A673 (cell line): ENCODE data around the gene CTDNEP1. TPM values are rescaled to one million over a fixed set of nuclear protein-coding genes. Genes with fewer than 3 reads are reported as not detected.

Experiments
- BruUV-seq: library from RNA; stranded (reverse); fragments of 400-500 nt; replicated peaks from 2 replicates; lab custom pipeline; 2021; lab: Mats Ljungman, UMichigan
- CTCF ChIA-PET: fragments of 300-600 bp; sonication (Branson Sonifier 250); formaldehyde crosslinking; loops from one replicate; lab custom pipeline; 2022; ENCODE audit warnings: antibody characterized with exemption; lab: Charles Lee
- POLR2A ChIA-PET: fragments of 300-600 bp; sonication (Branson Sonifier 250); formaldehyde crosslinking; loops from one replicate; lab custom pipeline; 2022; ENCODE audit warnings: antibody characterized with exemption; ENCODE audit not compliant: low non-redundant PET; lab: Charles Lee
- DNase-seq: peaks from one replicate; pipeline ENCODE4 v3.0.0-alpha.2; 2015; ENCODE audit warnings: low spot score
- H3K27ac ChIP-seq: fragments of 200-600 bp; sonication (generic); 2 replicates; pipeline ENCODE4 v1.5.1; 2016; ENCODE audit warnings: mixed run types, low read depth, mild to moderate bottlenecking, mixed read lengths, antibody characterized with exemption, low read length; ENCODE audit not compliant: poor library complexity, severe bottlenecking
- H3K27me3 ChIP-seq: fragments of 200-600 bp; sonication (generic); replicated peaks from 2 replicates; pipeline ENCODE4 v1.6.1; 2017; ENCODE audit warnings: mixed run types, low read depth, mild to moderate bottlenecking, mixed read lengths, antibody characterized with exemption, low read length; ENCODE audit not compliant: insufficient read depth, poor library complexity
- H3K36me3 ChIP-seq: fragments of 200-600 bp; sonication (generic); 2 replicates; pipeline ENCODE4 v1.6.1; 2016; ENCODE audit warnings: mixed run types, mild to moderate bottlenecking, mixed read lengths, antibody characterized with exemption, low read length; ENCODE audit not compliant: insufficient read depth, poor library complexity, severe bottlenecking
- H3K4me1 ChIP-seq: fragments of 200-600 bp; sonication (generic); 2 replicates; pipeline ENCODE4 v1.6.1; 2017; ENCODE audit warnings: mixed run types, mild to moderate bottlenecking, mixed read lengths, antibody characterized with exemption, low read length; ENCODE audit not compliant: insufficient read depth, poor library complexity, severe bottlenecking
- H3K4me3 ChIP-seq: fragments of 200-600 bp; sonication (generic); 2 replicates; pipeline ENCODE4 v1.5.1; 2016; ENCODE audit warnings: low read depth, mixed run types, mild to moderate bottlenecking, mixed read lengths, low read length; ENCODE audit not compliant: poor library complexity, severe bottlenecking
- H3K9me3 ChIP-seq: fragments of 200-600 bp; sonication (generic); 2 replicates; pipeline ENCODE4 v1.6.1; 2016; ENCODE audit warnings: mixed run types, low read depth, mild to moderate bottlenecking, mixed read lengths, antibody characterized with exemption, low read length; ENCODE audit not compliant: poor library complexity, severe bottlenecking
- EZH2 ChIP-seq: fragments of 200-600 bp; sonication (generic); IDR thresholded peaks from 2 replicates; pipeline ENCODE4 v1.6.1; 2017; ENCODE audit warnings: borderline replicate concordance, low read depth, mild to moderate bottlenecking, mixed read lengths, antibody characterized with exemption, low read length; ENCODE audit not compliant: poor library complexity, severe bottlenecking
- intact Hi-C: fragments of 100-400 bp; cut with micrococcal nuclease; formaldehyde crosslinking; loops from one replicate; pipeline ENCODE4 v1.10.0; 2022; ENCODE audit not compliant: unreplicated experiment
- microRNA-seq: library from miRNA; unstranded; fragments of <30 nt; microRNA quantifications from one replicate; pipeline ENCODE4 v1.2.0, GENCODE V29; 2021
- total RNA-seq: library from RNA; stranded (reverse); gene quantifications from 2 replicates; pipeline ENCODE4 v1.2.3, GENCODE V29; 2021
- TF ChIP-seq, protein P1 (sequence below): fragments of 300-800, 200-600 bp; sonication (generic); conservative IDR thresholded peaks from 2 replicates; pipeline ENCODE4 v1.5.1; 2017; ENCODE audit warnings: low read depth, mild to moderate bottlenecking, antibody characterized with exemption, low read length, moderate library complexity, mixed read lengths

Gene CTDNEP1
- total RNA-seq, 1 experiment from 2014 or later, result 175 TPM

DNA sequence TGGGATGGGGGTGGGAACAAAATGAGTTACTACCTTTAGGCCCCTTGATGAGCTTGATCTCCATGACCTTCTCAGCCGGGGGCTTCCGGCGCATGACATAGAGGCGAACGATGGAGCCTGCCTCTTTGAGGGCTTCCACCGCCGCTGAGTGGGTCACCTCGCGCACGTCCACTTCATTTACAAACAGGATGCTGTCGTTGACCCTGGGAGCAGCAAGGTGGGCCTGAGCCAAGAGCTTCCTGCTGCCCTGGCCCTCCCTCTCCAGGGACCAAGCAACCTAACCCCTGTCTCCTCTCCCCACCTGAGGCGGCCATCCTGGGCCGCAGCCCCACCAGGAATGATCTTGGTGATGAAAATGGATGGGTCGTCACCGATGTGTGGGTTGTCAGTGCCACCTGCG is 48.1 kb downstream of the CTDNEP1 start:
- no TSS peak for BruUV-seq
- Histone ChIP-seq H3K27me3 (no peaks in the 10 kb centered on the region), H3K4me3 (no peak overlapping the region), H3K36me3 (peaks cover 30% of the 10 kb centered on the region), H3K27ac (peak overlapping the region; percentile 77), H3K9me3 (no peaks in the 10 kb centered on the region), H3K4me1 (peaks cover 32% of the 10 kb centered on the region)
- ChIA-PET POLR2A (no interaction called here), CTCF (no interaction called here)
- intact Hi-C loops, result no loop called here
- TF ChIP-seq, protein P1, sequence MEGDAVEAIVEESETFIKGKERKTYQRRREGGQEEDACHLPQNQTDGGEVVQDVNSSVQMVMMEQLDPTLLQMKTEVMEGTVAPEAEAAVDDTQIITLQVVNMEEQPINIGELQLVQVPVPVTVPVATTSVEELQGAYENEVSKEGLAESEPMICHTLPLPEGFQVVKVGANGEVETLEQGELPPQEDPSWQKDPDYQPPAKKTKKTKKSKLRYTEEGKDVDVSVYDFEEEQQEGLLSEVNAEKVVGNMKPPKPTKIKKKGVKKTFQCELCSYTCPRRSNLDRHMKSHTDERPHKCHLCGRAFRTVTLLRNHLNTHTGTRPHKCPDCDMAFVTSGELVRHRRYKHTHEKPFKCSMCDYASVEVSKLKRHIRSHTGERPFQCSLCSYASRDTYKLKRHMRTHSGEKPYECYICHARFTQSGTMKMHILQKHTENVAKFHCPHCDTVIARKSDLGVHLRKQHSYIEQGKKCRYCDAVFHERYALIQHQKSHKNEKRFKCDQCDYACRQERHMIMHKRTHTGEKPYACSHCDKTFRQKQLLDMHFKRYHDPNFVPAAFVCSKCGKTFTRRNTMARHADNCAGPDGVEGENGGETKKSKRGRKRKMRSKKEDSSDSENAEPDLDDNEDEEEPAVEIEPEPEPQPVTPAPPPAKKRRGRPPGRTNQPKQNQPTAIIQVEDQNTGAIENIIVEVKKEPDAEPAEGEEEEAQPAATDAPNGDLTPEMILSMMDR, result no peak
- no peak for TF ChIP-seq EZH2
- no peak for DNase-seq

DNA sequence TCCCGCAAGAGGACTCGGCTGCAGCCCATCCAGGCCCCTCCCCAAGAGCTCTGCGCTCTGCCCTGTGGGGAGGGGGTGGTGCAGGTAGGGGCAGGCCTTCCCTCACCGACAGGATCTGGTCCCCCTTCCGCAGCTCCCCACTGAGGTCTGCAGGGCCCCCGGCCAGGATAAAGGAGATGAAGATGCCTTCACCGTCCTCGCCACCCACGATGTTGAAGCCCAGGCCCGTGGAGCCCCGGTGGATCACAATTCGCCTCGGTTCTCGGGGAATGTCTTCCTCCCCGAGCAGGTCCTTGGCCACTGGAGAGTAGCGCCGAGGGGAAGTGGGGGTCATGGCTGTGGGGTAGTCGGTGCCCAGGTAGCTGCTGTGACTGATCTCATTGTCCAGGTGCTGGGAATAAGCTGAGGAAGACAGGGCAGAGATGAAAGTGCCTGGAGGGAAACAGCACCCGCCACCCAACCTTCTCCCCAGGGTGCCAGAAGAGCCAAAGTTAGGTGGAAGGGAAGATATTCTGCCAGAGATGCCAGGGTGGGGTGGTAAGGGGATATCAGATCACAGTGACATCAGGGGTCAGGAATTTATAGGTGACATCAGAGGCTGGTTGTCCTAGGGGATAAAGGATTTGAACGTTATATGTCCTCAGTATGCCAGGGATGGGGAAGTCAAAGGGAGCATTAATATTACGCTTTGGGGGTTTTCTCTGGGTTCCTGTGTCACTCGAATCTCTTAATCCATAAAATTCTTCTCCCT is 54.7 kb downstream of the CTDNEP1 start:
- ChIA-PET CTCF (no interaction called here), POLR2A (no interaction called here)
- H3K27ac ChIP-seq, result no peak overlapping the region
- DNase-seq, result no peak
- TF ChIP-seq, protein P1, result no peak
- no peak for TF ChIP-seq EZH2
- H3K4me3 ChIP-seq, result no peak overlapping the region
- H3K9me3 ChIP-seq, result no peaks in the 10 kb centered on the region
- intact Hi-C loops, result no loop called here
- peaks cover 59% of the 10 kb centered on the region for H3K36me3 ChIP-seq
- BruUV-seq, result no TSS peak
- no peaks in the 10 kb centered on the region for H3K4me1 ChIP-seq
- H3K27me3 ChIP-seq, result no peaks in the 10 kb centered on the region

DNA sequence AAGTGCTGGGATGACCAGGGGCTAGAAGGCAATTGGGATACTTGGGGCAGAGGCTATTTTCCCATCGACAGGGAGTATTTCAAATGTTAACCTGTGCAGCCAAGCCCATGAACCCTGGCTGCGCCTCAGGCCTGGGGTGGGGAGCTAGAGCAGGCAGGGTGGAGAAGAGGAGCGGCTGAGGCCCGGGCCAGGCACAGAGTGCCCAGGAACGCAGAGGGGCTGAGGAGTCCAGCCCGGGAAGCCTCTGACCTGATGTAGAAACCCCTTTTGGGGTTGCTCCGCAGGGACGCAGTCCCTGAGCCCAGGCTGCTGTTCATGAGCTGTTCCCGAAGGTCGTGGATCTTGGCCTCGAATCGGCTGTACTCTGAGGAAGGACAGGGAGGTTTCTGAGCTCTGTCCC is 55.6 kb downstream of the CTDNEP1 start:
- no peaks in the 10 kb centered on the region for H3K9me3 ChIP-seq
- intact Hi-C loops, result no loop called here
- DNase-seq, result no peak
- TF ChIP-seq, protein P1, result no peak
- TF ChIP-seq EZH2, result no peak
- no peaks in the 10 kb centered on the region for H3K27me3 ChIP-seq
- no peak overlapping the region for H3K4me3 ChIP-seq
- H3K27ac ChIP-seq, result no peak overlapping the region
- no peaks in the 10 kb centered on the region for H3K4me1 ChIP-seq
- ChIA-PET CTCF (no interaction called here), POLR2A (no interaction called here)
- BruUV-seq, result no TSS peak
- H3K36me3 ChIP-seq, result peaks cover 61% of the 10 kb centered on the region

Small RNA genes within 50 kb of the gene (microRNA-seq; reads per million reads assigned to microRNA genes)
- 11,566 reads per million, percentile 96 among the genes with 10 or more reads in this experiment for gene MIR324

Other genes starting within 250 kb of the CTDNEP1 start
- 246 and 258 TPM in 2 replicates for gene RNASEK, start 239.1 kb downstream of the CTDNEP1 start, total RNA-seq
- 0.44 and 0.58 TPM in 2 replicates for gene BCL6B, start 228.7 kb downstream of the CTDNEP1 start, total RNA-seq
- gene SLC16A13, start 215.7 kb downstream of the CTDNEP1 start, total RNA-seq, result 11.7 and 15.5 TPM in 2 replicates
- 0.47 and 1.3 TPM in 2 replicates for gene SLC16A11, start 207.6 kb downstream of the CTDNEP1 start, total RNA-seq
- gene CLEC10A, start 171.5 kb downstream of the CTDNEP1 start, total RNA-seq, result not detected in 2 replicates
- not detected in 2 replicates for gene ASGR2, start 136.9 kb downstream of the CTDNEP1 start, total RNA-seq
- 6.1 and 8.0 TPM in 2 replicates for gene ASGR1, start 72.4 kb downstream of the CTDNEP1 start, total RNA-seq
- 74.7 and 86.6 TPM in 2 replicates for gene DLG4, start 31.9 kb downstream of the CTDNEP1 start, total RNA-seq
- gene ACADVL, start 31.8 kb downstream of the CTDNEP1 start, total RNA-seq, result 425 and 509 TPM in 2 replicates
- 133 and 139 TPM in 2 replicates for gene DVL2, start 17.2 kb downstream of the CTDNEP1 start, total RNA-seq
- 84.0 and 85.1 TPM in 2 replicates for gene PHF23, start 12.3 kb downstream of the CTDNEP1 start, total RNA-seq
- 296 and 314 TPM in 2 replicates for gene GABARAP, start 9.3 kb downstream of the CTDNEP1 start, total RNA-seq
- gene ELP5, start 481 bp upstream of the CTDNEP1 start, total RNA-seq, result 123 and 128 TPM in 2 replicates
- 0.55 TPM in 1 of 2 replicates, not detected in the other for gene CLDN7, start 10.7 kb upstream of the CTDNEP1 start, total RNA-seq
- 0.67 and 1.6 TPM in 2 replicates for gene SLC2A4, start 30.0 kb upstream of the CTDNEP1 start, total RNA-seq
- 0.77 and 1.6 TPM in 2 replicates for gene YBX2, start 42.9 kb upstream of the CTDNEP1 start, total RNA-seq
- 1,112 and 1,128 TPM in 2 replicates for gene EIF5A, start 55.9 kb upstream of the CTDNEP1 start, total RNA-seq
- 116 and 133 TPM in 2 replicates for gene GPS2, start 63.6 kb upstream of the CTDNEP1 start, total RNA-seq
- 81.7 and 99.5 TPM in 2 replicates for gene NEURL4, start 77.6 kb upstream of the CTDNEP1 start, total RNA-seq
- gene ACAP1, start 84.8 kb upstream of the CTDNEP1 start, total RNA-seq, result 1.1 TPM in 2 replicates
- gene KCTD11, start 100.4 kb upstream of the CTDNEP1 start, total RNA-seq, result 3.8 TPM in 2 replicates
- gene TMEM95, start 103.4 kb upstream of the CTDNEP1 start, total RNA-seq, result not detected in 2 replicates
- 0.90 and 1.1 TPM in 2 replicates for gene TNK1, start 129.4 kb upstream of the CTDNEP1 start, total RNA-seq
- 15.2 and 29.3 TPM in 2 replicates for gene PLSCR3, start 142.8 kb upstream of the CTDNEP1 start, total RNA-seq
- gene TMEM256, start 152.4 kb upstream of the CTDNEP1 start, total RNA-seq, result 57.6 and 91.6 TPM in 2 replicates
- gene NLGN2, start 156.1 kb upstream of the CTDNEP1 start, total RNA-seq, result 36.9 and 60.5 TPM in 2 replicates
- 0.43 and 0.55 TPM in 2 replicates for gene SPEM1, start 168.6 kb upstream of the CTDNEP1 start, total RNA-seq
- 0.24 TPM in 1 of 2 replicates, not detected in the other for gene SPEM2, start 173.9 kb upstream of the CTDNEP1 start, total RNA-seq
- gene SPEM3, start 177.1 kb upstream of the CTDNEP1 start, total RNA-seq, result not detected in 2 replicates
- gene TMEM102, start 183.7 kb upstream of the CTDNEP1 start, total RNA-seq, result 3.2 and 4.7 TPM in 2 replicates
- gene FGF11, start 187.8 kb upstream of the CTDNEP1 start, total RNA-seq, result 18.2 and 24.6 TPM in 2 replicates
- 5.2 and 8.6 TPM in 2 replicates for gene CHRNB1, start 193.3 kb upstream of the CTDNEP1 start, total RNA-seq
- gene ZBTB4, start 227.9 kb upstream of the CTDNEP1 start, total RNA-seq, result 17.7 and 21.0 TPM in 2 replicates
- not detected in 2 replicates for gene SLC35G6, start 229.7 kb upstream of the CTDNEP1 start, total RNA-seq
- 330 and 341 TPM in 2 replicates for gene POLR2A, start 232.6 kb upstream of the CTDNEP1 start, total RNA-seq